IMR-90 (cell line): ENCODE results near the gene AMZ2. TPM values are rescaled to one million over a fixed set of nuclear protein-coding genes. Genes with fewer than 3 reads are reported as not detected.

Experiments
- ATAC-seq: fragments of 200-7000 bp; cut with Tn5 transposase; 2 replicates; pipeline ENCODE4 v1.9.1; 2020; ENCODE audit warnings: low read depth, mild to moderate bottlenecking, moderate library complexity
- BruUV-seq: library from RNA; stranded (reverse); fragments of 400-500 nt; replicated peaks from 2 replicates; lab custom pipeline; 2021; lab: Mats Ljungman, UMichigan
- CTCF ChIA-PET: fragments of 300-600 bp; formaldehyde crosslinking; extraction: SDS; loops from one replicate; lab custom pipeline; 2021; ENCODE audit warnings: antibody characterized with exemption; lab: Yijun Ruan, JAX
- POLR2A ChIA-PET: fragments of 300-600 bp; sonication (Branson Sonifier 250); formaldehyde crosslinking; loops from one replicate; lab custom pipeline; 2022; ENCODE audit warnings: antibody characterized with exemption; ENCODE audit not compliant: unreplicated experiment; lab: Charles Lee
- DNase-seq: peaks from one replicate; pipeline ENCODE4 v3.0.0; 2013
- H2AFZ ChIP-seq: replicated peaks from 2 replicates; pipeline ENCODE3; 2013; ENCODE audit warnings: low read length, mild to moderate bottlenecking; ENCODE audit not compliant: poor library complexity
- H2AK5ac ChIP-seq: 2 replicates; pipeline ENCODE4 v1.6.1; 2013; ENCODE audit warnings: low read depth, low read length, inconsistent platforms
- H2AK9ac ChIP-seq: replicated peaks from 2 replicates; pipeline ENCODE3; 2013; ENCODE audit warnings: mild to moderate bottlenecking, low read depth, low read length, moderate library complexity; ENCODE audit not compliant: poor library complexity
- H2BK120ac ChIP-seq: 2 replicates; pipeline ENCODE4 v1.6.1; 2013; ENCODE audit warnings: low read depth, low read length, inconsistent platforms
- H2BK15ac ChIP-seq: 3 replicates; pipeline ENCODE4 v1.6.1; 2013; ENCODE audit warnings: low read depth, low read length, inconsistent platforms
- H2BK20ac ChIP-seq: 2 replicates; pipeline ENCODE4 v1.6.1; 2013; ENCODE audit warnings: low read depth, mild to moderate bottlenecking, inconsistent platforms, low read length, moderate library complexity
- H2BK5ac ChIP-seq: 2 replicates; pipeline ENCODE4 v1.6.1; 2013; ENCODE audit warnings: mild to moderate bottlenecking, low read depth, low read length, inconsistent platforms; ENCODE audit not compliant: poor library complexity, severe bottlenecking
- H3K14ac ChIP-seq: replicated peaks from 2 replicates; pipeline ENCODE4 v1.6.1; 2013; ENCODE audit warnings: low read depth, low read length, inconsistent platforms
- H3K18ac ChIP-seq: 2 replicates; pipeline ENCODE4 v1.6.1; 2013; ENCODE audit warnings: low read depth, low read length, control low read depth
- H3K23ac ChIP-seq: 2 replicates; pipeline ENCODE4 v1.6.1; 2013; ENCODE audit warnings: low read depth, low read length, inconsistent platforms
- H3K27ac ChIP-seq: 2 replicates; pipeline ENCODE4 v1.5.1; 2013; ENCODE audit warnings: mild to moderate bottlenecking, control low read depth, low read length; ENCODE audit not compliant: insufficient read depth
- H3K27me3 ChIP-seq: 2 replicates; pipeline ENCODE4 v1.6.1; 2013; ENCODE audit warnings: low read length; ENCODE audit not compliant: control insufficient read depth, insufficient read depth
- H3K36me3 ChIP-seq: 2 replicates; pipeline ENCODE4 v1.6.1; 2013; ENCODE audit warnings: low read length, mixed read lengths; ENCODE audit not compliant: control insufficient read depth, insufficient read depth
- H3K4ac ChIP-seq: 2 replicates; pipeline ENCODE4 v1.6.1; 2013; ENCODE audit warnings: low read depth, low read length, inconsistent platforms
- H3K4me1 ChIP-seq: 2 replicates; pipeline ENCODE4 v1.6.1; 2013; ENCODE audit warnings: low read length, mixed read lengths; ENCODE audit not compliant: control insufficient read depth, insufficient read depth
- H3K4me2 ChIP-seq: 2 replicates; pipeline ENCODE4 v1.6.1; 2013; ENCODE audit warnings: low read depth, mild to moderate bottlenecking, control low read depth, low read length, moderate library complexity
- H3K4me3 ChIP-seq: 2 replicates; pipeline ENCODE4 v1.5.1; 2013; ENCODE audit warnings: low read depth, mild to moderate bottlenecking, control low read depth, low read length, moderate library complexity; ENCODE audit not compliant: insufficient read depth
- H3K56ac ChIP-seq: 2 replicates; pipeline ENCODE4 v1.6.1; 2013; ENCODE audit warnings: low read length, inconsistent platforms; ENCODE audit not compliant: insufficient read depth; ENCODE audit errors: extremely low read depth
- H3K79me1 ChIP-seq, 2 experiments: 2 replicates each; pipeline ENCODE4 v1.6.1; 2013; ENCODE audit warnings: low read length in 2 of 2, inconsistent platforms in 1 of 2, low read depth in 1 of 2
- H3K9ac ChIP-seq: 2 replicates; pipeline ENCODE4 v1.6.1; 2013; ENCODE audit warnings: low read depth, low read length, control low read depth
- H3K9me1 ChIP-seq: 2 replicates; pipeline ENCODE4 v1.6.1; 2013; ENCODE audit warnings: low read length, inconsistent platforms; ENCODE audit not compliant: insufficient read depth
- H3K9me3 ChIP-seq: 2 replicates; pipeline ENCODE4 v1.6.1; 2013; ENCODE audit warnings: low read length; ENCODE audit not compliant: control insufficient read depth, insufficient read depth
- H4K20me1 ChIP-seq: 2 replicates; pipeline ENCODE4 v1.6.1; 2013; ENCODE audit warnings: low read length, inconsistent platforms; ENCODE audit not compliant: insufficient read depth
- H4K5ac ChIP-seq: 2 replicates; pipeline ENCODE4 v1.6.1; 2013; ENCODE audit warnings: mild to moderate bottlenecking, low read depth, low read length, control low read depth
- H4K8ac ChIP-seq, 2 experiments: 2 replicates each; pipeline ENCODE4 v1.6.1; 2013; ENCODE audit warnings: low read depth in 2 of 2, low read length in 2 of 2, control low read depth in 1 of 2, inconsistent platforms in 1 of 2
- H4K91ac ChIP-seq: 2 replicates; pipeline ENCODE4 v1.6.1; 2013; ENCODE audit warnings: low read depth, low read length, inconsistent platforms; ENCODE audit not compliant: insufficient read depth
- BHLHE40 ChIP-seq: fragments of 150-350 bp; IDR thresholded peaks from 2 replicates; pipeline ENCODE4 v1.6.1; 2016; ENCODE audit warnings: mild to moderate bottlenecking, low read depth, low read length
- CHD1 ChIP-seq: IDR thresholded peaks from 2 replicates; pipeline ENCODE4 v1.6.1; 2012; ENCODE audit warnings: low read depth, low read length, improper control_type of control experiment
- MXI1 ChIP-seq: IDR thresholded peaks from 2 replicates; pipeline ENCODE4 v1.6.1; 2012; ENCODE audit warnings: low read depth, mild to moderate bottlenecking, low read length, moderate library complexity, borderline replicate concordance
- RAD21 ChIP-seq: IDR thresholded peaks from 2 replicates; pipeline ENCODE4 v1.6.1; 2012; ENCODE audit warnings: low read length, improper control_type of control experiment
- WGBS, 2 experiments: methylation state at CpG; one replicate each; pipeline versions ENCODE4 v1.1.5 to v1.1.7; 2013; ENCODE audit warnings: missing lambda C conversion rate in 2 of 2; ENCODE audit not compliant: insufficient read length in 1 of 2; ENCODE audit errors: extremely low coverage in 2 of 2; 5-methylcytosine and 5-hydroxymethylcytosine counted together
- dilution Hi-C: fragments of 300-500 bp; cut with HindIII; formaldehyde crosslinking; loops from one replicate; pipeline ENCODE4 v1.14.3; 2018; ENCODE audit warnings: low sequenced_read_pairs; ENCODE audit not compliant: unreplicated experiment
- in situ Hi-C: fragments of 300-500 bp; cut with MboI; formaldehyde crosslinking; loops from 3 replicates; pipeline ENCODE4 v1.14.3; 2019; ENCODE audit warnings: low sequenced_read_pairs, inconsistent platforms, mixed read lengths
- intact Hi-C: fragments of 100-400 bp; cut with micrococcal nuclease; formaldehyde crosslinking; loops from 2 replicates; pipeline ENCODE4 v1.10.0; 2022
- polyA plus RNA-seq, 3 experiments: library from polyadenylated mRNA; depleted of rRNA; stranded (reverse); fragments of >200 nt; gene quantifications; 2 replicates each; pipeline ENCODE4 v1.2.3, GENCODE V29; 2012; ENCODE audit warnings: low replicate concordance in 1 of 3
- total RNA-seq: library from RNA; depleted of rRNA; stranded (reverse); fragments of >200 nt; gene quantifications from 2 replicates; pipeline ENCODE4 v1.2.3, GENCODE V29; 2012
- TF ChIP-seq, protein P1 (sequence below): fragments of 150-350 bp; IDR thresholded peaks from 2 replicates; pipeline ENCODE4 v1.6.1; 2017; ENCODE audit warnings: mild to moderate bottlenecking, antibody characterized with exemption, low read length, low read depth

The AMZ2 gene
- total and polyA plus RNA-seq, 2 of the 4 experiments (the other 2 are of a cell fraction), result 65.4 to 90.2 TPM

DNA sequence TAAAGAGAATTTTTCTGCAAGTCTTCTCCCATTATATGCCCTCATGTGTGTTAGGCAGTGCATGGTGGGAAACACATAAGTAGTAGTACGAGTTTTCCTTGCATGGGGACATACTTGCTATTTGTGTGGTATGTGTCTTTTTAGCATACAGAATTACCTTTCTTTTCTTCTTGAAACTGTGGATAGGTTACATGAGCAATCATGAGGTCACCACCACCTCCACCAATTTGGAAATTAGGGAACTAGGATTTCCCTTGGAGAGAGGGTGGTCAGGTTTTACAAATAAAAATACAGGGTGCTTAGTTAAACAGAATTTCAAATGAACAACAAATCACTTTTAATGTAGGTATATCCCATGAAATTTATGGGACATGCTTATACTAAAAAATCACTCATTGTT, 16.3 kb upstream of the AMZ2 start:
- Histone ChIP-seq H2AK9ac (no peak overlapping the region), H2BK5ac (no peak overlapping the region), H3K56ac (no peak overlapping the region), H4K91ac (no peak overlapping the region), H3K36me3 (no peaks in the 10 kb centered on the region), H2AFZ (no peak overlapping the region), H4K20me1 (no peaks in the 10 kb centered on the region), H3K23ac (no peak overlapping the region), H3K4ac (no peak overlapping the region), H2AK5ac (no peak overlapping the region), H4K5ac (no peak overlapping the region), H3K27ac (no peak overlapping the region), H2BK20ac (no peak overlapping the region), H3K4me3 (no peak overlapping the region), H3K18ac (no peak overlapping the region), H3K4me1 (peaks cover 5% of the 10 kb centered on the region; the same call in 1 of the 2 replicates), H3K9ac (no peak overlapping the region), H3K9me3 (no peaks in the 10 kb centered on the region), H3K27me3 (no peaks in the 10 kb centered on the region), H2BK15ac (no peak overlapping the region), H3K79me1 (no peaks in the 10 kb centered on the region), H3K4me2 (no peak overlapping the region), H3K9me1 (no peaks in the 10 kb centered on the region), H2BK120ac (no peak overlapping the region), H4K8ac (no peak overlapping the region), H3K14ac (no peak overlapping the region)
- ChIA-PET POLR2A (no interaction called here), CTCF (no interaction called here)
- BruUV-seq, result no TSS peak
- intact Hi-C loops (no loop called here), dilution Hi-C loops (no loop called here), in situ Hi-C loops (no loop called here)
- DNase-seq (no peak), ATAC-seq (no peak)
- no peak for TF ChIP-seq CHD1
- TF ChIP-seq, protein P1, sequence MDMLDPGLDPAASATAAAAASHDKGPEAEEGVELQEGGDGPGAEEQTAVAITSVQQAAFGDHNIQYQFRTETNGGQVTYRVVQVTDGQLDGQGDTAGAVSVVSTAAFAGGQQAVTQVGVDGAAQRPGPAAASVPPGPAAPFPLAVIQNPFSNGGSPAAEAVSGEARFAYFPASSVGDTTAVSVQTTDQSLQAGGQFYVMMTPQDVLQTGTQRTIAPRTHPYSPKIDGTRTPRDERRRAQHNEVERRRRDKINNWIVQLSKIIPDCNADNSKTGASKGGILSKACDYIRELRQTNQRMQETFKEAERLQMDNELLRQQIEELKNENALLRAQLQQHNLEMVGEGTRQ, result no peak
- no peak for TF ChIP-seq RAD21
- TF ChIP-seq BHLHE40, result no peak
- TF ChIP-seq MXI1, result no peak
- no CpG with 5 or more reads among the region's 1 CpG for WGBS, 2 experiments
